LNCaP clone FGC (cell line): ENCODE results near the gene ULK3.

Experiments
- DNase-seq: peaks from one replicate; pipeline ENCODE4 v3.0.0-alpha.2; 2011; ENCODE audit warnings: low read depth
- H3K4me3 ChIP-seq: 2 replicates; pipeline ENCODE4 v1.5.1; 2011; ENCODE audit warnings: mild to moderate bottlenecking, low read depth, low read length, control low read depth
- CTCF ChIP-seq: IDR thresholded peaks from 2 replicates; pipeline ENCODE4 v1.5.1; 2012; ENCODE audit warnings: mild to moderate bottlenecking; ENCODE audit not compliant: control insufficient read depth, insufficient read depth; ENCODE audit errors: extremely low read depth

The ULK3 gene

DNA sequence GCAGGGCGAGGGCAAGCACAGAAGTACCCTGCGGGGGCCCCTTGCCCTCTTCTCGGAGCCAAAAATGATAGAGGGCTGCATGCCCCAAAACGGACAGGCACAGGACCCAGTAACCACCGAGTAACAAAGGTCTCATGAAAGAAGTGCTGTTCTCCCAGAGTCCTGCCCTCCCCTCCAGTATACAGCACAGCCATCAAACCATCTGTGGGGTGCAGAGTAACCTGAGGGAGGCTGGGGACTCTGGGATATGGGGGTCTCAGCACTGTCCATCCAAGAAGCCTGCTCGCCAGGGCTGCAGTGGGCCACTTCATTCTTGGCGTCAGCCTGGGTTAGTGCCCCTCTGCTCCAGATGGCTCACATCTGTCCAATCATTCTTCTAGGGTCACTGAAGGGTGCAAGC is 6.1 kb downstream of the ULK3 start:
- DNase-seq, result no peak
- no peak for TF ChIP-seq CTCF
- H3K4me3 ChIP-seq, result no peak overlapping the region

DNA sequence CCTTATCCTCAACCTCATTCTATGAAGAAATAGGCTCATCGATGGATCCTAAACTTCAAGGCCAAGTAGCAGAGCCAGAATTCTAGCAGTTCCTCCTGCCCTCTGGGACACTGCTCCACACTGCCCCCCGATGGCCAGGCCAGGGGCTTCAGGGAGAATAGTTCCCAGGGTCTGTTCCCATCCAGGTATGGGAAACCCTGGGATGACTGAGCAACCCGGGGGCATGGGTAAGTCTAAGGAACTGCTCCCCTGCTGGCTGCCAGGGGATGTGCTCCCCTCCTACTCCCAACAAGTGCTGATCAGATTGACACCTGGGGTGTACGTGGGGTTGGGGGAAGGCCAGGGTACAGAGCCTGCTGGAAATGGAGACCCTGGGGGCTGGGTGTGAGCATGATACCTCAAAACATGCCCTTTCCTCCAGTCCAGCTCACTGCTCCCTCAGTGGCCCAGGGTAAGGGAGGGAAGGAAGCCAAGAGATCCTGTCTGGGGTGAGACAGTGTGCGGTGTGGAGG is 7.6 kb downstream of the ULK3 start:
- DNase-seq, result no peak
- H3K4me3 ChIP-seq, result no peak overlapping the region
- peak; percentile 86 for TF ChIP-seq CTCF

DNA sequence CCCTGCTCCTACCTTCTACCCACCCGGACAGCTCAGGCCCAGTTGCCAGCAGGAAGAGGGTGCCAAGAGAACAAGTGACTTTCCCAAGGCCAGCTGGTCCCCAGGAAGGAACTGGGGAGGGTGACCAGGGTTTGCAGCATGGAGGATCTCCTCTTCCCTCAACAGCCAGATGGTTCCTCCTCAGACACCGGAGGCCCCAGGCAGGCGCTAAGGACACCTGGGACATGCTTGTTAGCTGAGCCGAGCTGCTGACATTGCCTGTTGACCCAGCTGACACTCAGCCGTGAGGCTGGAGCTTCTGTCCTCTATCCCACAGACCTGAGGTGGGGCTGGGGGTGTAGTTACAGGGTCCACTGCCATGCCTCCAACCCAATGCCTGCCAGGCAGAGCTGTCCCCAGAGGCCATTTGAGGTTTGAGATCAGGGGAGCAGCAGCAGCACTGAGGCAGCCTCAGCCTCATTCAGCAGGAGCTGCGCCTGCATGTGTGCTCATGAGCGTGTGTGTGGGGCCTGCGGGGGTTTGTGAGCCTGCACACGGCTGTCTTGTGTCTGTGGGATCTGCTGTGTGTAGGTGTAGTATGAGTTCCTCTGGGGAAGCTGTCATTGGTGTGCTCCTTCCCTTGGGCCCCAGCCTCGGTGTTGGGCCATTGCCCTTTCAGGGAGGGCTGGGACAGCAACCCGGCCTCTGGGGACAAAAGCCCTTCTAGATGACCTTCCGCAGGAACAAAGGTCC is 9.4 kb downstream of the ULK3 start:
- no peak overlapping the region for H3K4me3 ChIP-seq

DNA sequence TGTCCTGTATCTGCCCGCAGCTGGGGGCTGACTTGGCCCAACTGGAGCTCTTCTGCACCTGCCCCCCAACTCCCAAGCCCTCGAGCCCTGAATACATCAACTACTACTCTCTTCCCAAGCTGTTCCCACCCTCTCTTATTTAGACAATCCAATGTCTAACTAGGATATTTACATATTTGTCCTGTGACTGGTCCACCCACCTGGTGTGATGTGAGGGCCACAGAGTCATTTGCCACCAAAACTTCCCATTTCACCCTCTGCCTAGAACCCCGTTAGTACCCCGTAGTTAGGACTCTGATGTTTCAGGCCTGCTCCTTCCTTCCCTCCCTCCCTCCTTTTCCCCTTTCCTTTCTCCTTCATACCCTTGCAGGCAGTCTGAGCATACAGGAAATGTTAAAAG is 10.1 kb downstream of the ULK3 start:
- no peak for TF ChIP-seq CTCF
- H3K4me3 ChIP-seq, result no peak overlapping the region
- no peak for DNase-seq

More for the DNA sequence above, 9.4 kb downstream of the ULK3 start:
- no peak for DNase-seq
- no peak for TF ChIP-seq CTCF

DNA sequence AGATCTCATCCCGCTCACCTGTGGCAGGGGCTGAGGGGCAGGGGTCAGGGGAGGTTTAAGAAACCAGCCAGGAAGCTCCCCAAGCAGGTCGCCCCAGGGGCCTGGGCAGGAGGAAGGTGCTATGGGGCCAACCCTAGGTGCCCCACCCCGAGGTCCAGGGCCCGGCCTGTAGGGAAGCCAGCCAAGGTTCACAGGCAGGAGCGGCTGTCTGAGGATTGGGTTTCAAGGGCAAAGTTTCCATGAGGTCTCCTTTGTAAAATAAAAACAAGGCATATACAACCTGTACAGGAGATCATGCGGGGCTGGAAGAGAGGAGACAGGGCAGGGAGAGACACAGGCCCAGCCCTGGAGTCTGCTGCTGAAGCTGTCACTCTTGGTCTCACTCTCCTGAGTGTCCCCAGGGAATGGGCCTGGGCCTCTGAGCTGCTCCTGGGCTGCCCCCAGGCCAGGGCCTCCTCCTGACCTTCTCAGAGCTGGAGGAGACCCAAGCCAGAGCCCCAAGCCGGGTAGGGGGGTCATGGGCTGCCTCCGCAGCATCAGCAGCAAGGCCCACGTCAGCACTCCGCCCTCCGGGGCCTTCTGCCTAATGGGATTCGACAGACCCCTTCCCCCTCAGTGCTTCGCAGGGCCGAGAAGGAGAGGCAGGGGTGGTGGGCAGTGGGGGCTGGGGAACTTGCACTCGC is 11.0 kb downstream of the ULK3 start:
- TF ChIP-seq CTCF, result no peak
- no peak for DNase-seq
- no peak overlapping the region for H3K4me3 ChIP-seq

- H3K4me3 ChIP-seq, result no peak overlapping the region
- DNase-seq, result no peak
- TF ChIP-seq CTCF, result no peak
These were observed 12.1 kb downstream of the ULK3 start for GRCh38 chr15:74830868-74831267.
